ENCODE measurements around the gene BANP.

DNA sequence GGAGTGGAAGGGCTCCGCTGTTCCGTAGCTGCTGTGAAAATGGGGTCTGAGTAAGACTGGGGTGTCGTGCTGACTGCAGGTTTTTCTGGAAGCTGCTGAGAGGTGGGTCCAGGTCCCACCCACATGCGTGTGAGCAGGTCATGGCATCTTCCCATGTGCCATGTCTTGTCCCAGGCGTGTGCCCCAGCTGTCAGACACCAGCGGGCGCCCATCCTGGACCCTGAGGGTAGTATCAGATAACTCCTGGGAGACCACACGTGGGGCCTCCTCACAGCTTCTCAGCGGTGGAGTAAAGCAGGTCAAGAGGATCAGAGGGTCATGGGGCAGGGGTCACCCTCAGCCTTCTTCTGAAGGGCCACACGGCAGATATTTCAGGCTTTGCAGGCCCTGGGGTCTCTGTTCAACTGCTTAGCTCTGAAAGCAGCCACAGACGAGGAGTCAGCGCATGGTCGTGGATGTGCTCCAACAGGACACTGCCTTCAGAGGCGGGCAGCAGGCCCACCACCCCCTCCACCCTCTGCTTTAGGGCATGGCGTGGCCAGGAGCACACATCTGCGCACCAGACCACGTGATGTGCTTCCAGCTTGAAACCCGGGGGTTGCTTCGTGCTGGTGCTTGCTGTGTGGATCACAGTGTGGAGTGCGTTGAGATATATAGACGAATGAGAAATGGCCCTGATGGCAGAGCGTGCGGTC, 68.7 kb downstream of the BANP start:
- TF ChIP-seq, protein P1, sequence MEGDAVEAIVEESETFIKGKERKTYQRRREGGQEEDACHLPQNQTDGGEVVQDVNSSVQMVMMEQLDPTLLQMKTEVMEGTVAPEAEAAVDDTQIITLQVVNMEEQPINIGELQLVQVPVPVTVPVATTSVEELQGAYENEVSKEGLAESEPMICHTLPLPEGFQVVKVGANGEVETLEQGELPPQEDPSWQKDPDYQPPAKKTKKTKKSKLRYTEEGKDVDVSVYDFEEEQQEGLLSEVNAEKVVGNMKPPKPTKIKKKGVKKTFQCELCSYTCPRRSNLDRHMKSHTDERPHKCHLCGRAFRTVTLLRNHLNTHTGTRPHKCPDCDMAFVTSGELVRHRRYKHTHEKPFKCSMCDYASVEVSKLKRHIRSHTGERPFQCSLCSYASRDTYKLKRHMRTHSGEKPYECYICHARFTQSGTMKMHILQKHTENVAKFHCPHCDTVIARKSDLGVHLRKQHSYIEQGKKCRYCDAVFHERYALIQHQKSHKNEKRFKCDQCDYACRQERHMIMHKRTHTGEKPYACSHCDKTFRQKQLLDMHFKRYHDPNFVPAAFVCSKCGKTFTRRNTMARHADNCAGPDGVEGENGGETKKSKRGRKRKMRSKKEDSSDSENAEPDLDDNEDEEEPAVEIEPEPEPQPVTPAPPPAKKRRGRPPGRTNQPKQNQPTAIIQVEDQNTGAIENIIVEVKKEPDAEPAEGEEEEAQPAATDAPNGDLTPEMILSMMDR (conservative IDR thresholded peaks at IDR 0.05 in 1 of 2, IDR thresholded peaks at IDR 0.05 in 1 of 2; ENCODE audit: low read depth in 1 of 2, low read length in 2 of 2): no peak
- TF ChIP-seq EZH2 (IDR thresholded peaks at IDR 0.05; ENCODE audit: low read length, missing control alignments): no peak

Data from fibroblast of lung (primary cell).